Mesenteric fat pad (tissue), 1 donor: Measurements from ENCODE around the gene ZACN. TPM values are rescaled to one million over a fixed set of nuclear protein-coding genes. Genes with fewer than 3 reads are reported as not detected.

Source experiments
- DNase-seq: peaks from one replicate; pipeline ENCODE4 v3.0.0-alpha.2; 2020; ENCODE audit warnings: low spot score
- total RNA-seq: library from RNA; stranded (reverse); fragmentation: NEBNext Ultra II Directional; extraction: Animal tissue kit (Norgen Biotek cat#: 25700); gene quantifications from one replicate; pipeline ENCODE4 v1.2.1, GENCODE V29; 2021
- donor health status: DM: yes; HTN: yes; CAD: no.

ZACN gene
- total RNA-seq, 1 donor from 2014 or later = not detected

DNA sequence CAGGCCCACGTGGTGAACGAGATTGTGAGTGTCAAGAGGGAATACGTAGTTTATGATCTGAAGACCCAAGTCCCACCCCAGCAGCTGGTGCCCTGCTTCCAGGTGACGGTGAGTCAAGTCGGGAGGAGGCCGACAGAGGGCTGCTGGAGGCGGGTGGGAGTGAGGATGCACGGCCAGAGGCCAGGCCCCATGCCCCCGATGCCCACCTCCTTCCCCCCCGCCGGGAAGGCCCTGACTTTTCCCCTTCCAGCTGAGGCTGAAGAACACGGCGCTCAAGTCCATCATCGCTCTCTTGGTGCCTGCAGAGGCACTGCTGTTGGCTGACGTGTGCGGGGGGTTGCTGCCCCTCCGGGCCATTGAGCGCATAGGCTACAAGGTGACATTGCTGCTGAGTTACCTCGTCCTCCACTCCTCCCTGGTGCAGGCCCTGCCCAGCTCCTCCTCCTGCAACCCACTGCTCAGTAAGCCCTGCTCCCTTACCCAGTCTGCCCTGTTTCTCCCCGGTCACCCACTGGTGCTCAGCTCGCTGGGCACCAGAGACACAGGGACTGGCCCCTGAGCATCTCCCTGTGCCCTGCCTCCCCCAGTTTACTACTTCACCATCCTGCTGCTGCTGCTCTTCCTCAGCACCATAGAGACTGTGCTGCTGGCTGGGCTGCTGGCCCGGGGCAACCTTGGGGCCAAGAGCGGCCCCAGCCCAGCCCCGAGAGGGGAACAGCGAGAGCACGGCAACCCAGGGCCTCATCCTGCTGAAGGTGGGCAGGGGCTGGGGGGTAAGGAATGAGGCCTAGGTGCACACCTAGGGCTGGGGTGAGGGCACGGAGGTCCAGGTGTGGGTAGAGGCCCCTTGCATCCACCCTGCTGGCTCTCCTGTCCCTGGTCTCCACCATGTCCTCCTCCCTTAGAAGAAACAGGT lies 2.6 kb downstream of the ZACN start:
- DNase-seq = no peak

DNA sequence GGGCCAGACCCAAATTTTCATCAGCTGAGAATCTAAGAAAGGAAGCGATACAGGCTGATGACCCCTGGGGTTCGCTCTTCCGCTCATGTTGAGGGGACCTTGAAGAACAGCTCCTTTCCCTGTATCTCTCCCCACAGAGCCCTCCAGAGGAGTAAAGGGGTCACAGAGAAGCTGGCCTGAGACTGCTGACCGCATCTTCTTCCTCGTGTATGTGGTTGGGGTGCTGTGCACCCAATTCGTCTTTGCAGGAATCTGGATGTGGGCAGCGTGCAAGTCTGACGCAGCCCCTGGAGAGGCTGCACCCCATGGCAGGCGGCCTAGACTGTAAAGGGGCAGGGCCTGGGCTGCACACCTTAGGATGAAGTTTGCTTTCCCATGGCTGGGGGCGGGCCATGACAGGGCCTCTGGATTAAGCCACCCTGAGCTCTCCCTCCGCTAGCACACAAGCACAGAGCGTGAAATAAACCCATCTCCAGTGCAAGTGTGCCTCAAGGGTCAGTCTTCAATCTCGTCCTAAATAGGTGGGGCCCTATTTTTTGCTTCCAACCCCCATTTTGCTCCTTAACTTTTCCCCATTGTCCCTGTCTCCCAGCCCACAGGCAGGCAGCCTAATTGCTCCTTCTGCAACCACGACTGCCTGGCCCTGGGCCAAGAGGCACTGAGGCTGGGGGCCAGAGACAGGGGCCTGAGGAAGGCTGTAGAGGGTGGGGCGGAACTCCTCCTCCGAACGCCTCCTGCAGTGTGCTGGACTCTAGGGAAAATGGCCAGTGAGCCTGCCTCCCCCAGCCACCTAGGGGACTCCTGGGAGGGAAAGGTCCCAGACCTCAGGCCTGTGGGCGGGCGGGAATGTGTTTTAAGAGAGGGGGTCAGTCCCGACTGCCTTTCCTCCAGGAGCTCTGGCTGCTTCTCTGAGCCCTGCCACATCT lies 3.6 kb downstream of the ZACN start:
- DNase-seq = no peak

DNA sequence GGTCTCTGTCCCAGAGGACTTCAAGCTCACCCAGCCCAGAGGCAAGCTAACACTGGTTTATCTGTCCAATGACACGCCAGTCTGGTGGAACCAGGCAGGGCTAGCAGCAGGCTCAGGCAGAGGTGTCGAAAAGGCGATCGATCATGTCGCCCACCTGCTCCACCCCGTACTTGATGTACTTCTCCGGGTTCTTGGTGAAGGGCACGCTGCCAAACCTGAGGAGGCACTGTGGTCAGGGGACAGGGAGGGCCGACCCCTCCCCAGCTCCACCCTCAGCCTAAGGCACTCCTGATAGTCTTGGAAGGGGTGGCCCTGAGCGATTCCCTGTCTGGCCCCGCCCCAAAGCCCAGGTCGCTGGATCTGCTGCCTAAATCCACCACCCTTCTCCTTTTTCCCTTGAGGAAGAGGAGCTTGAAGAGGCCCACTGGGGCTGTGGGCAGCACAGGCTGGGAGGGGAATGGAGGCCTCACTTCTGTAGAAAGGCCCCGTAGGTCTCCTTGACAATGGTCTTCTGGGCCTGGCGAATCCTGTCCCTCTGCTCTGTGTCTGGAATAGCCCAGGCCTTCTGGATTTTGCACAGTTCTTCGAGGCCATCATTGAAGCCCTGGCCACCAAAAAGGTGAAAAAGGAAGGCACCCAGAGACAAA lies 4.7 kb downstream of the ZACN start:
- DNase-seq = no peak

DNA sequence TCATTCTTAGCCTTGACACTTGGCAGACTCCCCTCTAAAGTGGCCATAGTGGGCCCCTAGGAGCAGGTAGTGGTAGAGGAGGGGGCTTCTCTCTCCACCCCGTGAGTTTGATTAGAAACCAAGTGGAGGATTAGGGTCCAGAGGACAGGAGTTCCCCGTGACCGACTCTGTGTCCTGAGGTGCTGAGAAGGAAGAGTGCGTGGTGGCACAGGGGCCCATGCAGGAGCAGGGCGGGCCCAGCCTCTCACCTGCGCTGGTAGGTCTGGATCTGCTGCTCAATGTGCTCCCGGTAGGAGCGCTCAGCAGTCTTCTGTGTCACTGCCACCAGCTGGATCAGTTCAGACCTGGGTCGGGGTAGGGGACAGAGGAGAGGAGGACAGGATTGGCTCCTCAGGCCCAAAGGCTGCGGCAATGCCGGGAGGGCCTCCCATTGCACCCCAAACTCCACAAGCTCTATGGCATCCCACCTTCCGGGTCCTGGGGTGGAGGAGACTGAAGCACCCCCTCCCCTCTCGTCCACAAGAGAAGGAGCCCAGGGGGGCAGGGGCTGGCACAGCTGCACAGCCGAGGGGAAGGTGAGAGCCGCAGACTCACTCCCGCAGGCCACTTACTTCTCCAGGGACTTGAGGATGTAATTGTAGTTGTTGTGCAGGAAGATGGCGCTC lies 6.2 kb downstream of the ZACN start:
- no peak for DNase-seq

DNA sequence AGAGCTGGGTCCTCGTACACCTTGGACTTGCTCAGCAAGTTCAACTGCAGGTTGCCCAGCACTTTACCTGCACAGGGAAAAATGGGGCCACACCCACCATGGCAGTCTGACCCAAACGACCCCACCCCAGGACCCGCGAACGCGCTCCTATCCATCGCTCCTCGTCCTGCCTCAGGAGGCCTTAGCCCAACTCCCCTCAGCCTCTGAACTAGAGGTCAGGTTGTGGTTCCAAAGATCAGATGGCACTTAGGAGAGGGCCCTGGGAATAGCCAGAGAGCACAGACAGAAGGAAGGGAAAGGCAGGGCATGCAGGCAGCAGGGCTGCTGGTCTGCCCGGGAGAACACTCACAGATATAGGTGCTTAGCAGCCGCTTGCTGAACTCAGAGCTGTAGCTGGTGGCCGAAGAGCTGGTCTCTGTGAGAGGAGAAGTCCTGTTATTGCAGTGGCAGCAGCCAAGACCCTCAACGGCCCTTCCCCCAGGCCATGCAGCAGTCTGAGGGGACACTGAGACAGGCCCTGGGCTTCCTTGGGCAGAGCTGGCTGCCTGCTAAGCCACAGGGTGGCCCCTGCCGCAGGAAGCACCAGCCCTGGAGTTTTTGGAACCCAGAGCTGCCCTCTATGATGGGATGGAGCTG lies 6.9 kb downstream of the ZACN start:
- DNase-seq = no peak

DNA sequence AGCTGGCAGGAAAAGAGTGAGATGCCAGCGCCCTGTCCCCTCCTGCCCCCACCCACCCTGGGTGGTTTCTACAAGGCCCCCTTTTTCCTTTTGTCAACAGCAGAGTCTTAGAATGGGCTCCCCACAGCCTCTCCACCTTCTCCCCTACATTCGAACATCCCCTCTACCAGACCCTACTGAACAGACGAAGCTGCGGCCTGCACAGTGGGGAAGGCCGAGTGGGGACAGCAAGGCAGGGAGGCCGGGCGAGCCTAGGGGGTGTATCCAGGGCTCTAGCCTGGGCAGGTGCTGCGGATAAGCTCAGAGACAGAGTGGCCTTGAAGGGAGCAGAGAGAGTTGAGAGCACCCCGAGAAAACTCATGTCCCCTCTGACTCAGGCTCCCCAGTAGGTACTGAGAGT lies 7.4 kb downstream of the ZACN start:
- DNase-seq = no peak

DNA sequence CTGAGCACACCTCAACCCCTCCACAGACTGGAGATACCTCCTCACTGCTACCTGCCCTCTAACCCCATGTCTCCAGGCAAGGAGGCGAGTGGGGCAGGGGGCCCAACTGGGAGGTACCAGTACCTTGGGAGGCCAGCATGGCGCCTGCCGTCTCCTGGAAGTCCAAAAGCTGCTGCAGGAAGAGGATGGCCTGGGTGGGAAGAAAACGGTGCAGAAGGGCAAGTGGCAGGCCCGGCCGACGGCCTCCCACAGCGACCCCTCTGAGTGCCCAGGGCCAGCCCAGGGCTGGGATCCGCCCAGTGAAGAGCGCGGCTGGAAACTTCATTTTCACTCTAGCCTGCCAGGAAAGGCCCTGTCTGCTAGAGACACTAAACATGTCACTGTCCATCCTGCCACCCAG lies 8.5 kb downstream of the ZACN start:
- DNase-seq = no peak

DNA sequence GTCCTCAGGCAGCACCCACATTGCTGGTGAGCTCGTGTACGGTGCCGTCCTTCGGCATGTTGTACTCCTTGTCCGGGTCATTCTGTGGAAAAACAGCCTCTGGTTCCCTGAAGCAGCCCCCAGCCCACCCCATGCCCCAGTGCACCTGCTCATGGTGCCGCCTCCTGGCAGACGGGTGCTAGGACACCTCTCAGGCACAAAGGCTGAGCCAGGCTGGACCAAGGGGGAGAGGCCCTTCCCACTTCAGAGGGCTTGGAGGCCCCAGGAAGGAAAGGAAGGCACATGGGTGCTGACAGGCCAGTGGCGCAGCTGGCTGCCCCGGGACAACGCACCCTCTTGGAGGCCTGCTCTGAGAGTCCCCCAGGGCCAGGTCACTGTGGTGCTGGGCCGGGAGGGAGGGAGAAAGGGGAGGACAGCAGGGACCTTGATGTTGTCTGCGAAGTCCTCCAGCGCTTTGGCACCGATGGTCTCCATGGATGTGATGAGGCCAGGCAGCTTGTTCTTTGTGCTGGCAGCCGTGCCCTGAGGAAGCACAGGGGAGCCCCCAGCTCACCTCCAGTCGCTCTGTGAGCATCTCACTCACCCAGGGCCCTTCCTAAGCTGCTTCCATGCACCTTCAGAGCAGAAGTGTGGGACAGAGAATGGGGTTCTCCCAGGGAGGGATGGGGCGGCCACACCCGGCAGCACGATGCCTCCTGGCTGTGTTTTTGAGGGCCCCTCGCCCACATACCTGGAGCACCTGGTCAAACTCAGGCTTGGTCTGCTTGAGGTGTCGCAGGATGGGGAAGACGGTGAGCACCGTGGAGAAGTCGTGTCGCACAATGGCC lies 9.3 kb downstream of the ZACN start:
- no peak for DNase-seq

DNA sequence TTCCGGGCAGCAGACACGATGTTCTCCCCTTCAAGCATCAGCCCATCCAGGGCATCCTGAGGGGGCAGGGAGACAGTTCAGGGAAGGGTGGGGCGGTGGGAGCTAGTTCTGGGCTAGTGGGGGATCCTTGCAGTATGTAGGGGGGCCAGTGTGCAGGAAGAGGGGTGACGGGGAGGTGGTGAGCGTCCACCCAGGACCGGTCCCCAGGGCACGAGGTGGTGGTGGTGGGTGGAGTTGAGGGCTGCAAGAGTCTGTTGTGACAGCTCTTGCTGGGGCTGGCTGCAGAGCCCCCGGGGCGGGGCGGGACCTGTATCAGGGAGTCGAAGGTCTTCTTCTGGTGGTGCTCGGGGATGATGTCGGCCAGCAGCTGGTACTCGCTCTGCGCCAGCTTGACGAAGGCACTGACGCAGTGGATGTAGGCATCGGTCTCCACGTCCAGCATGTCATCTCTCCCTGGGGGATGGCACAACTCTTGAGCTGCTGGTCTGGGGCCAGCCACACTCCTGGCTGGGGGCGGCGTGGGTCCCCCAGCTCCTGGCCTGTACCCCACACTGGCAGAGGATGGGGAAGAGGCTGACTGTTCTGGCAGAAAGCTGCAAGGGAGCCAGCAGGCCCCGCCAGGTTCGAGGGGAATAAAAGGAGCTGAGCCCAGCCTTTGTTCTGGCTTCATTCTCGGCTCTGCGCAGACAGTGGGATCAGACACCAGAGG lies 10.0 kb downstream of the ZACN start:
- no peak for DNase-seq

DNA sequence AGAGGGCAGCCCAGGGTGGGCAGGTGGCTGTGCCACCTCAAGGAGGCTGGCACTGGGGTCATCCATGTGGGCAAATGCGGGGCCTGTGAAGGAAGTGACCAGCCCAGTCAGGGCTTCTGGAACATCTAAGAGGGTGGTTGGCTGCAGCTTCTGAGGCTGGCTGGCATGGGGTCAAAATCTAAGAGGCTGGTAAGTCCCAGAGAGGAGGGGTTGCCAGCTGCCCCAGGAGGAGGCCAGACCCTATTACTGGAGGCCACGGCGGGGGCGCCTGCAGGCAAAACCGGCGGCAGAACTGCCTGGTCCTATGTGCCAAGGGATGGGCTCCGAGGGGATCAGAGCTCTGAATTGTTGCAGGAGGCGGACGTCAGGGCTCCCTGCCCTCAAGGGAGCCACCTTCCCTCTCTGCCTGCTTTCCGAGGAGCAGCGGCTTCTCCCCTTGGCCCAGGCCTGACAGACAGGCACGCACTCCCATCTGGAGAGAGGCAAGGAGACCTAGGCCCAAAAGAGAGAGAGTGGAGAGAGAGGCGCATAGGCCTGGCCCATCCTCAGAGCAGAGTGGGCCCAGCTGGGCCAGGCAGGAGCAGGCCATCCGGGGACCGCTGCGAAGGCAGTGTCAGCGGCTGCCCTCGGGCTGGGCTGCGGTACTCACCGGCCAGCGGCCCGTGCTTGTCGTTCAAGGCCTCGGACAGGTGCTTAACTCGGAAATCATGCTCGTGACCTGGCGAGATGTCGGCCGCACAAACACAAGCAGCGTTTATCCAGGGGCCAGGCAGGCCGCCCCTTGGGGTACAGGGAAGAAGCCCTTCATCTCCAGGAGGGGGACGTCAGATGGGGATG lies 10.9 kb downstream of the ZACN start:
- DNase-seq = no peak

DNA sequence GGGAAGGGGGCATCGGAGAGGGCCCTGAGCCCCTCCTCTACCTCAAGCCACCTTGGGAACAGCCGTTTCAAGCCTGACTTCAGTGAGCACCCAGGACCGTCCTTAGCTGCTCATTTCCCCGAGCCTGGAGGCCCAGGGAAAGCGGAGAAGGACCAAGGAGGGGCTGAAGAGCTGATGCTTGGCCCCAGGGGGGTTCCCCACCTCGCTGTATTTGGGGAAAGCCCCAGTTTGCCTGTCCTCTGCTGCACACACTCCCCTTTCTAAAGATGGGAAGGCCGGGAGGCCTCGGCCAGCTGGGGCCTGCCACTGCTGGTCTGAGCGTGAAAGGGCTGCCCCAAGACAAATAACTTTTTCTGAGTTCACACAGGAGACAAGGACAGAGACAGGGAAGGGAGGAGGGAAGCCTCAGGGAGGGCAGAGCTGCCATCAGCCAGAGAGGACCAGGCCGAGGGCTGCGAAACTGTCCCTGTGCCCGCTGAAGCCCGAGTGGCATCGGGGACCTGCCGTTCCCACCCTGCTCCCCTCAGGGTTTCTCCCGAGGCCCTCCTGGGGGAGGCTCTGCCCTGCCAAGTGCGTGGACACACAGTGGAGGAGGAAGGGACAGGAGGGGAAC lies 11.6 kb downstream of the ZACN start:
- DNase-seq = no peak

DNA sequence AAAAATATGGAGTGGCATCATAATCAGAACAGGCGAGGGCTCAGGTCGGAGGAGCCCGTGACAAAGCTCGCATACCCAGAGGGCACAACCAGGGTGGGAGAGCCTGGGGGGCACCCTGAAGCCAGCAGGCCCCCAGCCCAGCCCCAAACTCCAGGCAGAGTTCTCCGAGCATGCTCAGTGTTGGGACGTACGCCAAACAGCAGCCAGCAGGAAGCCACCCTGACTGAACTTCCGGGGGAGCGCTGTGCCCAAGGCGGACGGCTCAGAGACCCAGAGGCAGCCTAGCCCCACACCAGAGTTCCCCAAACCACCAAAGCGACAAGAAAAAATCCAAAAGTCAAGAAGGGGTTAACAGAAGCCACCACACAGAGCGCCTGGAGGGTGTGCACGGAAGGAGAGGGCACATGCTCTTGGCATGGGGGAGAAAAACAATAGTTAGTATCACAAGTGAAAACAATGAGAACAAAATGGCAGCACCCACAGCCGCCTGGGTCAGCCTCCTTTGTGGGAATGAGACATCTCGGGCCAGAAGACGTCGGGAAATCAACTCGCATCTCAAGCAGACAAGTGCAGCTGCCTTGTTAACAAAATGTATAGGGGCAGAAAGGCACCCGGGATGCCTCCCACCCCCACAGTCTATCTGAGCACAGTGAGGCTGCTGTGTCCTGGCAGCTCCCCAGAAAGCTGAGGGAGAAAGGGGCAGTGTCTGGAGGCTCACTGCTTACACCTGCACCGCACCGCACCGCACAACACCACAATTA lies 12.7 kb downstream of the ZACN start:
- DNase-seq = no peak

DNA sequence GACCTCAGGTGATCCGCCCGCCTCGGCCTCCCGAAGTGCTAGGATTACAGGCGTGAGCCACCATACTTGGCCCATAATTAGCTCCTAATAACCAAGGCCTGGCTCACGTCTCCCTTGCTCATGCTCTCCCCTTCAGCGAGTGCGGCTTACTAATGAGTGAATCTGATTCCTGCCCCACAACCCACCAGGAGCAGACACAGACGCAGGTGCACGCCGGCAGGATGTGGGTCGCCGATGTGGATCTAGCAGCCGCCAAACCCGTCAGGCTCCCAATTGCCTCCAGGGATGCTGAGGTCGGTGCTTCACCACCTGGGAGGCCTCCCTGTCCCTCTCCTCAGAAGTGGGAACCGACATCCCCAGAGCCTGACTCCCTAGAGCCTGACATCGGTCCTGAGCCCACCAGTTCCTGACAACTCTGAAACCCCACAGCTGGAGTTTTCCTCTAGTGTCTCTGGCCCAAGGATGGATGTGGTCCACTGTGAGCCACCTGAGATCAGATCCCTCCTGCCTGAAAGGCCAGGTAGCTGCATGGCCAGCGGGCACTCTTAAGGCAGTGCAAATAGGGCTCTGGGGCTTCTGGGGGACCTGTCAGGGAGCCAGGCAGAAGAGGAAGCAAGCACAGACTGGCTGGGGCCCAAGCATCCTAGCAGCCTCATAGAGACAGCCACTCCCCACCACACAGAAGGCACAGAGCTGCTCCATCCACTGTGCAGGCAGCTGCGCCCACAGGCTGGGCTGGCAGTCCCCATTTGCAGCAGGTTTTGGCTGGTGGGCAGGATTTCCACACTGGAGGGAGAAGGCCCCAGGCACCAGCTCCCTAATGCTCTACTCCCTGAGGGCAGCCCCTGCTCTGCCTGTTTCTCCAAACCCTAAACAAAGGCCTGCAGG lies 13.8 kb downstream of the ZACN start:
- no peak for DNase-seq

DNA sequence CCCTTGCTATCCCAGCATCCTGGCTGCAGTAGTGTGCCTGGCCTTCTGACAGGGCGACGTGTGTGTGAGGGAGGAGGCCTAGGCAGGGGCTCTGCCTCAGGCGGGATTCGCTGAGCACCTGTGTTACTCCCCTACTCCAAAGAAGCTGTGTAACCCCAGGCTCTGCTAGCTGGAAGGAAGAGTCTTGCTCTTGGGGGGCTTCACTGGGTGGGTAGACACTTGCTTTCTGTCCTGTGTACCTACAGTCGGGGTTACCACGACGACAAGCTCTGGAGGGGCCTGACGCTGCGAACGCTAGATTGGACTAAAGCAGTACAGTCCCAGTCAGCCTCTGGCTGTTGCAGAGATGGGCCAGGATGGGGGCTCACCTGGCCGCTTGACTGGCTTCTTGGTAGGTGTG lies 15.1 kb downstream of the ZACN start:
- no peak for DNase-seq

DNA sequence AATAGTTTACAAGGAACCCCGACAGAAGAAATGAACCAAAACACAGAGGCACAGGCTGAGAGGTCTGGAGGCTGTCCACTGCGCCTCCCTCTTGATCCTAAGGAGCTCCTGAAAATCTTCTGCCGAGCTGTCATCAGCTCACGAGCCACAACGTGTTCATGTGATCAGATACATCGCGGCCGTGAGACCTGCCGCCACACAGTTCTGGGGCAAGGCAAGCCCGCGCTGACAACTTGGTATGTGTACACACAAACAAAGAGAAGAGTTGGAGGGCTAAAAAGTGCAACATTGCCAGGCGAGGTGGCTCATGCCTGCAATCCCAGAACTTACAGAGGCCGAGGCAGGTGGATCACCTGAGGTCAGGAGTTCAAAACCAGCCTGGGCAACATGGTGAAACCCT lies 17.0 kb downstream of the ZACN start:
- no peak for DNase-seq

DNA sequence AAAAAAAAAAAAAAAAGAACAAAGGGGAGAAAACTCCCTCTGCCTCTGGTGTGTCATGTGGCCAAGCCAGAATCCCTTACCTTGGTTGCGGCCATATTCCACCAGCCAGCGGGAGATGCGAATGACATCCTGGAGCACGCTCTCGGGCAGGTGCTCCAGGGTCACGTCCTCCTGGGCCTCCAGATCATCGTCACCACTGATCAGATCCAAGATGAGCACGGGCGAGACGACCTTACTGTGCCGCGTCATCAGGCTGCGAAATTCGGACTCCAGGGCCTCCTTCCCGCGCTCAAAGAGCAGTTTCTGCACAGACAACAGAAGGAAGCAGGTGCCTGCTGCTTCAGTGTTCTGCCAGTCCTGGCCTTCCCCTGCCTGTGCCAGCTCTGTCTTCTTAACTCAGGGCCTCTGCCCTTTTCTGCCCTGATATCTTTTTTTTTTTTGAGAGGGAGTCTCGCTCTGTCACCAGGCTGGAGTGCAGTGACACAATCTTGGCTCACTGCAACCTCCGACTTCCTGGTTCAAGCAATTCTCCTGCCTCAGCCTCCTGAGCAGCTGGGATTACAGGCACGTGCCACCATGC lies 18.8 kb downstream of the ZACN start:
- no peak for DNase-seq
